Epithelial cell of prostate (primary cell): ENCODE measurements around the gene TXNL4A.
"Not testable (repeated sequence)": the region's sequence is repeated elsewhere in the genome, so short reads cannot be mapped to it uniquely, and the experiment has no call there.

Experiments used
- DNase-seq: peaks from one replicate; pipeline ENCODE4 v3.0.0-alpha.2; 2011; ENCODE audit warnings: low read depth, low spot score
- H3K27ac ChIP-seq: fragments of 450-650 bp; 2 replicates; pipeline ENCODE4 v1.5.1; 2017; ENCODE audit warnings: mild to moderate bottlenecking

Gene TXNL4A, protein sequence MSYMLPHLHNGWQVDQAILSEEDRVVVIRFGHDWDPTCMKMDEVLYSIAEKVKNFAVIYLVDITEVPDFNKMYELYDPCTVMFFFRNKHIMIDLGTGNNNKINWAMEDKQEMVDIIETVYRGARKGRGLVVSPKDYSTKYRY

DNA sequence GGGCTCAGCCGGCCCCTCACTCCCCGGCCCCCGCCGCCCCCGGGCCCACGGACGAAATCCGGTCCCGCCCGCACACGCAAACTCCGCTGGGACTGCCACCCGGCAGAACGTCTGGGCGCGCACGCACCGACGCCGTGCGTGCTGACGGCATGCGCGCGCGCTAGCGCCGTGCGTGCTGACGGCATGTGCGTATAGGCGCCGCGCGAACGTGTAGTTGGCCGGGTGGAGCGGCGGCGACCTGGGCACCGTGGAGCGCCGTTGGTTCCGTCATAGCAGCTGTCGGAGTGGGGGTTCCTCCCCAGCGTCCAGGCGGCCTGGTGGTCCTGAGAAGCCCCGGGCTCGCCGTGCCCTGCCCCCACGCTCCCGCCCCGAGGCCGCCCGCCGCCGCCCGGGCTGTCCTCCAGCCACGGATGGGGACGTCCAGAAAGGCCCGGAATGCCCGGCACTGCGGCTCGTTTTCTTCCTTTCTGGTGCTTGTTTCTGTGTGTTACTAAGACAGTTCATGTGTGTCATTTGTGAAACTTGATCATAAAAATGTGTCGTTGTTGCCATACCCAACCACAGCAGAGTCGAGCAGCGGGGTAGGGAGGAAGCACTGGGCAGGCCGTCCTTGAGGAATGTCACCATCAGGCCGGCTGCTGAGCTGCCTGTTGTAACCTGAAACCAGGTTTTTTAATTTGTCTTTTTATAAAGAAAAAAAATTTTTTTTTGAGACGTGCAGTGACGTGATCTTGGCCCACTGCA lies at the start of gene TXNL4A:
Gene TXNL4A (minus strand): TSS at position 113 of the 744 bp plus-strand sequence. CDS start 171 bp downstream, outside the sequence.
- peak within 1 kb of the TSS; percentile 80 for H3K27ac ChIP-seq

DNA sequence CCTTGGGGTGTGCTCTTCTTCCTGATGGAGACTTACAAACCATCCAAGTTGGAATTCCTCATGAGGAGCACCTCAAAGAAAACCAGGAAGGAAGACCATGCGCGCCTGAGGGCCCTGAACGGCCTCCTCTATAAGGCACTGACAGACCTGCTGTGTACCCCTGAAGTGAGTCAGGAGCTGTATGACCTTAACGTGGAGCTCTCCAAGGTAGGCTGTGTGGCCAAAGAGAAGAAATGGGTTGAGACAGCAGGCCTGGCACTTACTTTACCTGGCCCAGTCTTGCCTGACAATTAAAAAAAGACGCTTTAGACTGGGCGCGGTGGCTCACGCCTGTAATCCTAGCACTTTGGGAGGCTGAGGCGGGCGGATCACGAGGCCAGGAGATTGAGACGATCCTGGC lies 48.9 kb upstream of the TXNL4A start:
- DNase-seq, result no peak
- no peak overlapping the region for H3K27ac ChIP-seq

More for the DNA sequence above, at the start of gene TXNL4A:
- peak; percentile 50 for DNase-seq

DNA sequence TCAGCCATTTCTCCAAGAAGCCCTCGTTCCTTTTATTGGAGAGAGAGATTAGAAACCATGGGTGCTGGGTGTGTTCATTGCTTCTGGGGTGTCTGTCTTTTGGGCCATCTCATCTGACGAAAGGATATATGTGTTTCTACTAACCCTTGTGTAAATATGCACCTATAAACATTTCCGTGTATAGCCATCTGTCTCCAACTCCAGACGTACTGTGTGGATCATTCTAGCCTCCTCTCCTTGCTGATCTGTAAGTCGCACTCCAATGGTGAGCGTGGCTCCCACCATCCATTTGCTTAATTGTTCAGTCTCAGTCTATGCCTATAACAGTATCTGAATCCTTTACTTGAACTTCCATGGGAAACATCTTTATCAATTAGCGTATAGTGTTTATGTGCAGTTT lies 47.6 kb upstream of the TXNL4A start:
- no peak for DNase-seq
- H3K27ac ChIP-seq, result no peak overlapping the region

DNA sequence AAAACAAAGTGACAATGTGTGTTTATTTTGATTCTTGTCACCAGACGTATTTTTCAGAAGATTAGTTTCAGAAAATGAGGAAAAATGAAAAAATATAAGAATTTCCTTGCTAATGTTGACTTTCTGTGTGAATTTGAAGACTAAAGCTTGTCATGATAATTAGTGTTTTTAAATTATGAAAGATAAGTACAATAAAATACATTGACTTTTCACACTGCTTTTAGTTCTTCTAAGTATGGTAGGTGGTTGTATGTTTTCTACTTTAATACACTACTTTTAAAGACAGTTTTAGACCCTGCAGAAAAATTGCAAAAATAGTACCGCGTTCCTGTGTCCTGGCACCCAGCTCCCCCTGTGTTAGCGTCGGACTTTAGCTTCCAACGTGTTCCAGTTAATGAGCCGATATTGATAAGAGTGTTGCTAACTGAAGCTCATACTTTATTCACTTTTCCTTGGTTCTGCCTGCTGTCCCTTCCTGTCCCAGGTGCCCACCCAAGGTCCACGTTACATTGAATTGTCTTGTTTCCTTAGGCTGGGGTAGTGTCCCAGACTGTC lies 46.6 kb upstream of the TXNL4A start:
- peak overlapping the region; percentile 60 for H3K27ac ChIP-seq
- DNase-seq, result no peak

DNA sequence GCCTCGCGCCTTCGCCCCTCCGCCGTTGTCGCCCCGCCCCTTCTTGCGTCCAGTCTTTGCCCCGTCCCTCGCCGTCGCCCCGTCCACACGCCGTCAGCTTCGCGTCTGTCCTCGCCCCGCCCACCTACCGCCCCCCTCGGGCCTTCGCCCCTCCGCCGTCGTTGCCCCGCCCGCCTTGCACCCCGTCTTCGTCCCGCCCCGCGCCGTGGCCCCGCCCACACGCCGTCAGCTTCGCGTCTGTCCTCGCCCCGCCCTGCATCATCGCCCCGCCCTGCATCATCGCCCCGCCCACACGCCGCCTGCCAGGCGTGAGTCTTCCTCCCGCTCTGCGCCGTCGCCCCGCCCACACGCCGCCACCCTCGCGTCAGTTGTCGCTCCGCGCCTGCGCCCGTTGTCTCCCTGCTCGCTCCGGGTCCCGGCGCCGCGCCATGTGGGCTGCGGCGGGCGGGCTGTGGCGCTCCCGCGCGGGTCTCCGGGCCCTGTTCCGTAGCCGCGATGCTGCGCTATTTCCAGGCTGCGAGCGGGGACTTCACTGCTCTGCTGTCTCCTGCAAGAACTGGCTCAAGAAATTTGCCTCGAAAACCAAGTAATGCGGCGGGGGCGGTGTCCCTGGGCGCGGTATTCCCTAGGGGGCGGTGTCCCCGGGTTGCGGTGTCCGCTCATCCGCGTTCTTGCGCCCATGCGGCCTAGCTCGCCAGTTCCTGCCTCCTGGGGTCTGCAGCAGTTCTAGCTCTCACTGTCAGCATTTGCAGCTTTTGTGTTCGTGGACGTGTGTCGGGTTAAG lies 45.9 kb upstream of the TXNL4A start, which contains the start of gene RBFA:
Gene RBFA (plus strand): TSS at position 367 of the 784 bp plus-strand sequence. CDS start 62 bp downstream, at position 429.
- H3K27ac ChIP-seq, result peak within 1 kb of the TSS; percentile 60
- peak; percentile 83 for DNase-seq

DNA sequence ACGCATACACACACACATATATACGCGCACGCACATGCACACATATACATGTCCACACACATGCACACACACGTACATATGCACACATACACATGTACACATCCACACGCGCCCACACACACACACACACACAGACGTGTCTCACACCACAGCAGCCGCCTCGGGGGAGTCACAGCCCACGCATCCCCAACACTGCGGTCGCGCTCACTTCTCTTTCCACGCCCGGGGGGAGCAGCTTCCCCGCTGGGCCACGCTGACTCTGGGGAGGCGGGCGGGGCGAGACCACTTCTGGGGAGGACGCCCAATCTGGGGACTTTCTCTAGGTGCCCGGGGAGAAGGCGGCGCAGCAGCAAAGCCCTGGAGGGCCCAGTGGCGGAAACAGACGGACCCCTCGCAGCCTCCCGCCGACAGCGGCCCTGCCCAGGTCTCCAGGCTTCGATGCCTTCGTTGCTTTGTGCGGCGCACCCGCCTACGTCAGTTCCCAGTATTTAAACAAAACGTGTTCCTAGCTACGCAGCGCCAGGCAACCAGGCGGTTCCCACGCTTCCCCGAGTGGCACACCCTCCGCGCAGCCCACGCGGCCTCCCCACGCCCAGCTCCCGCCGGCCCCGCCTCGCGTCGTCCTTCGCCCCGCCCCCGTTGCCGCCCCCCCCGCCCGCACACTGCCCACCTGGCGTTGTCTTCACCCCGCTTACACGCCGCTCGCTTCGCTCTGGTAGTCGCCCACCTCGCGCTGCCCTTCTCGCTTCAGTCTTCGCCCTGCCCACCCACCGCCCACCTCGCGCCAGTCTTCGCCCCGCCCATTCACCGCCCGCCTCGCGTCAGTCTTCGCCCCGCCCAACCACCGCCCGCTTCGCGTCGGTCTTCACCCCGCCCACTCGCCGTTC lies 45.1 kb upstream of the TXNL4A start:
- DNase-seq, result no peak
- peak overlapping the region; percentile 60 for H3K27ac ChIP-seq

DNA sequence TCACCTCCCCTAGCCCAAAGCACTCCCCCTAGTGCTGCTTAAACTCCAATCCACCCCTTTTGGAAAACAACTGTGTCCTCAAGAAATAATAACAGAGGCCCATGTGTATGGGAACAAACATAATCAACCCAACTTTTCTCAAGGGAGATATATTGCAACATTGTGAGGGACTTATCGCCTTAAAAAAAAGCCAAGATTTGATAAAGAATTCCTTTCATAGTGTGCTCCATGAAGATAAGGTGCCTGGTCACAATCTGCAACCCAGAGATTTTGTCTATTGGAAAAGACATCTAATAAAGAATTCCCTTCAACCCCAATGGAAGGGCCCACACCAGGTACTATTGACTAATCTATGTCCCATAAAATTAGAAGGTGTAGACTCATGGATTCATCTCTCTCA lies 41.3 kb upstream of the TXNL4A start:
- no peak overlapping the region for H3K27ac ChIP-seq
- no peak for DNase-seq

DNA sequence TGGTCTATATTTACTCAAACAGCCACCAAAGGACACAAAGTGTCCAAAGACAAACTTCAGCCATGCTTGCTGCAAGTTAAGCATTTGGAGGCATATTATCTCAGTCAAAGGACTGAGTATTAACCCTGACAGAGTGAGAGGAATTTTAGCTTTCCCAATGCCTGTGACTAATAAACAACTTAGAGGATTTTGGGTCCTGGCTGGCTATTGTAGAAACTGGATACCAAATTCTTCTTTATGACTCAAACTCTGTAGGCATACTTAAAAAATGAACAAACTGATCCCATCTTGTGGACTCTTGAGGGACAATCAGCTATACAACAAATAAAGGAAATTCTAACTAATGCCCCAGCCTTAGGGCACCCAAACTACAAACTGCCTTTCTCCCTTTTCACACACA lies 39.4 kb upstream of the TXNL4A start:
- not testable (repeated sequence) for DNase-seq, H3K27ac ChIP-seq

DNA sequence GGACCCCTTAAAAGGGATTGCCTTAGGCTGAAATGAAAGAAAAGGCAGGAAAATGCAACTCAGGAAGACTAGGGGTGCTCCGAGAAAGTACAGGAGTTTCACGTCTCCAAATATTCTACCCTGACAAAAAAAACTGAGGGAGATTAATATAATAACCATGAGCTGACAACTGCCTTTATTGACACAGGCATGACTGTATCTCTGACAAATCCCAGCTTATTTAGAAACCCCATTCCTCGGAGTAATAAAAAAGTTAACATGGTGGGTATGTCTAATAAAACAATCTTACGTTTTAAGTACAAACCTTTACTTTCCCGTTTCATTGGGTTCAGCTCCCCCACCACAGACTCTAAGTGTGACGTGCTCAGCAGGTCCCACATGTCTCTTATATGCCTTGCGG lies 38.0 kb upstream of the TXNL4A start:
- no peak overlapping the region for H3K27ac ChIP-seq
- no peak for DNase-seq

DNA sequence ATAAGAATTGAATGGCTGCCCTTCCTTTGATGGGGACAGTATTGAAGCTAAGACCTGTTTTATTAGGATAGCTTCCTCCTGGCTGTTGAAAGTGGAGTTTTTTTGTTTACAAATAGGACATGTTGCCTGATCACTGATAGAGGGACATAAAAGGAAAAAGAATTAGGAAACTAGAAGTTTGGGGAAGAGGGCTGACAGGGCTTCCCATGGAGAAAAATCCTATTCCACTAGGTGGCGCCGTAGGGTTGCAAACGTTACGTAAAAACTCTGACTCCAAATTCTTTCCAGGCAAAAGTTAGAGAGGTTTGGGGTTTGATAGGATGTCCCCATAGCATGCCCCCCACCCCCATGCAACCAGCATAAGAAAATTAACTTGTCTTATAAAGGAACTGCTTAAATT lies 34.8 kb upstream of the TXNL4A start:
- H3K27ac ChIP-seq, result no peak overlapping the region
- DNase-seq, result no peak

DNA sequence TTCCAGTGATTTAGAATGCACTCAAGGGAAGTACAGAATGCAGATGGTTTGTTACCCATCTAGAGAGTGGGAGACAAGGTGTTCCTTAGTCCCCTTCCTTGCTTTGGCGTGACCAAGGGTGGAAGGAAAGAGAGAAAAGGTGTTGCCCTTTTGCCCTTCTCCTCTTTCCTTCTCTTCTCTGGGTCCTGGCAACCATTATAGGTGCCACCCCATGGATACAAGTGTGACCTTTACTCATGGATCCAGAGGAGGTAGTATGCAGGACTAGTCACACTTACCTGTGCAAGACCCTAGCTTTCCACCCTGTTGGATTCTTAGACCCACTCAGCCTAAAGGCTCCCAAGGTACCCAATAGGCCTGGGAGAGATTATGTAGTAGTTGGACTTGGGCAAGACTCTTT lies 34.2 kb upstream of the TXNL4A start:
- H3K27ac ChIP-seq, result no peak overlapping the region
- no peak for DNase-seq

DNA sequence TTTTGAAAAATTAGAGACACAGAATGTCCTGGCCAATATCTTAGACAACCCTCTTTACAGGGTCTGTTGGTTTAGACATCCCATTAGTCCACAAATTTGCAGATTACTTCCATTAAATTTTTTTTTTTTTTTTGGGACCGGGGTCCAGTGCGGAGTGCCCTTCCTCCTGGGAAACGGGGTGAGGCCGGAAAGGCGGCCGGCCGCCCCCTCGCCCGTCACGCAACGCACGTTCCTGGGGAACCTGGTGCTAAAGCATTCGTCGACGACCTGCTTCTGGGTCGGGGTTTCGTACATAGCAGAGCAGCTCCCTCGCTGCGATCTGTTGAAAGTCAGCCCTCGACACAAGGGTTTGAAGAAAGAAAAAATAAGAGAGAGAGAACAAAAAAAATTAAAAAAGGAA lies 24.4 kb upstream of the TXNL4A start:
- no peak for DNase-seq
- H3K27ac ChIP-seq, result no peak overlapping the region

DNA sequence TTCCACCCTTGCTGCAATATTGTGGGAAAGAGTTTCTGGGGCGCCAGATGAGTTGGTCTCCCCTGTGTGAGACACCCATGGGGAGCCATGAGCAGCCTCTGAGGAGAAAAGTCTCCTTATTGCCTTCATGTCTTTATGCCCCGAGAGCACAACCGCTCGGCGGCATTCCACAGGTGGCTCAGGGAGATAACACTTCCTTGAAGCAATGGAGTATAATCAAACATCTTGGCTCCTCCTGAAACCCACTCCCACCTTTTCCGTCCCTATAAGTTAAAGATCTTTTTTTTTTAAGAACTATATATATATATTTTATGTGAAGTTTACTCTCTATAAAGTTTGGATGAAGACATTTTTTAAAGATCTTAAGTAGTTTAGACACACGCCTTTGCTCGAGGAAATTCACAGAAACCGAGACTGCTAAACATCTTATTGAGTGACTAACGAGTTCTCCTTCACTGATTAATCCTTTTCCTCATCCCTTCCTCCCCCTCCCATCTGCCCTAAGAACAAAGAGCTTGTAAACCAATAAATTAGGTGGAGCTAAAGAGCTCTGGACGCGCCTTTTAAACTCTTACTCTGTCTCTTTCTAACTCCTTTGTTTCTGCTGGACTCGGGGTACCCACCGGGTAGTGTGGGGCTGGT lies 23.3 kb upstream of the TXNL4A start:
- peak overlapping the region; percentile 27 for H3K27ac ChIP-seq
- not testable (repeated sequence) for DNase-seq

DNA sequence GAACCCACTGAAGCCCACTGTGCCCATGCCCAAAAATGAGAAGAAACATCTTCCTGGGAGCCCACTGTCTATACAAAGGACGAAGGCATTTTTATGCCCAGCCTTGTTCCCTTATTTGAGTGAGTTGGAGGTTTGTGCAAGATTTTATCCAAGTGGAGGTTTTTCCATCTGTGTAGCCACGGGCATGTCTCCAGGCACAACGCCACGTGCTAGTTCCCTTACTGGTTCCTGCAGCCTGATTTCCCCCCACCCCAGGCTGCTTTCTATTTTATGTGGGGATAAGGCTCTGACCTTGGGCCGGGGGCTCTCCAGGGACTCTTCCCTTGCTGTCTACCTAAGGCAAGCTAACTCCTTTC lies 22.2 kb upstream of the TXNL4A start:
- no peak overlapping the region for H3K27ac ChIP-seq
- no peak for DNase-seq

DNA sequence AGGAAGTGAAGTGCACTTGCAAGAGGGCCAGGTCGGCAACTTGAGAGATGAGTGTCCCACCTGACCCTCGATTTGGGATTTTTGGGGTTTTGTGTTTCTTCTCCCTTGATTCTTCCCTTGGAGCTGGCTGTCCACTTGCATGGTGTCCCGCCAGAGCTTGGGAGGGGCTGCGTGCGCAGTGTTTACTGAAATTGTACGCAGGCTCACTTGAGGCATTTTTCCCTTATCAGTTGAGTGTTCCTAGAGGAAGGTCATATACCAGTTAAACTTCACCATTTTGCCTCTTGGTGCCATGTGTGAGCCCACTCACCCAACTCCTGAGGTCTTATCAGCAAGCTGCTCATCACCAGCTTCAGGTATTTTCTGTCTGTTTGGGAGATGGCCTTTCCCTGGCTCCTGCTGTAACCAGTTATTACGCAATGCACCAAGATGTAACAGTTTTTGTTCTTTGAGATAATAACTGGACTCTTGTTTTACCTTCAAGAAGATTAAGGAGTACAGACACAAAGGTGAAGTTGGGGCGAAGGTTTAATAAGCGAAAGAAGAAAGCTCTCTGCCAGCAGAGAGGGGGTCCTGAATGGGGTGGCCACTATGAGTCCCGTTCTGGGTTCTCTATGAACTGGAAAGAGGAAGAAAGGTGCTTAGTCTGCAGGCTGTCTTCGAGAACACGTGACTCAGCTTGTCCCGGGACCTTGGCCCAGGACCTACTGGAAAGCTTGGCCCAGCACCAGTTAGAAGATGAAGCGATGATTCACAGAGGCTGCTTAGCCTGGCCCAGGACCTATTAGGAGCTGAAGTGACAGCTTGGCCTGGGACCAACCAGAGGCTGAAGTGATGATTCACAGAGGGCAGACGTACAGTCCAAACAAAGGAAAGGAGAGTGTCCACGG lies 21.5 kb upstream of the TXNL4A start:
- no peak overlapping the region for H3K27ac ChIP-seq
- DNase-seq, result peak; percentile 72

DNA sequence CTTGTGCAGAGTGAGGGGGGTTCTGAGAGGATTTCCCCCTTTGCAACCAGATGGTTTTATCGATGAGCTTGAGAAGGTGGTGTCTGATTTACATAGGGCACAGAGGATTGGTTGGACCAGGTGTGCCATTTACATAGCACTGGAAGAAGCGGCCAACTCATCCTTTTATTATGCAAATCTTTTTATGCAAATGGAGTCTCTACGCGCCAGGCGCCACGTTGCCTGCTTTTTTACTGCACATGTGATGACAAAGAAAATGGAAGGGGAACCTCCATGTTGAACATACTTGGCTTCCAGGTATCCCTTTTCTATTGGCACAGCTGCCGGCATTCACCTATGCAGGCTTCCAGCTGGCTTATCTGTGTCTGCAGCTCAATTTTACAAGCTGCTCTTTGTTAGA lies 18.4 kb upstream of the TXNL4A start:
- H3K27ac ChIP-seq, result no peak overlapping the region
- no peak for DNase-seq

DNA sequence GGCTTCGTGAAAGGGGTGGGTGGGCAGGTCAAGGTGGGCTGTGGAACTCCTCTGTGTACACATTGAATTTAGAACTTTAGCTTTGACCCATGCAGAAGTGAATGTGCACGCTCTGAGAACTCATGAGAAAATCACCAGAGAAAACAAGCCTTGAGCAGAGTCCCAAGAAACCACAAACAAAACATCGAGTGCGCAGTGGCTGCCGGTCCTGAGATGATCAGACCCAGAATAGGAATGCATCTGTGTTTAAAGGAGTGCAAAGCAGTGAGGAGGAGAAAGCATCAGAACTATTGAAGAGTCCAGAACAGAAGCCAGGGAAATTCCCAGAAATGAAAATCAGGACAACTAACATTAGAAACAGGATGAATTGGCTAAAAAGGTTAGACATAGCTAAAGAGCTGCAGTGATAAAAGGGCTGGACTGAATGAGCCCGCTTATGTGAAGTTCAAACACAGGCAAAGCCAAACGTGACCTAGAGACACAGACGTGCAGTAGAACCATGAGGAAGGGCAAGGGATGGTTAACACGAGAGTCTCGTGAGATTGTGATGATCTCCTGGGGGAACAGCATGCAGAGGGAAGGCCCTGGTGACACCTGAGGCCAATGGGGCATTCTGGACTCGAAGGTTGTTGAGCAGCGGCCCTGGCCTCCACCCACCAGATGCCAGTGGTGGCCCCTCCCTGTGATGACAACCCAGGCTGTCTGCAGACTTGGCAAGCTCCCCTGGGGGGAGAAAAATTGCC lies 16.4 kb upstream of the TXNL4A start:
- H3K27ac ChIP-seq, result no peak overlapping the region
- DNase-seq, result no peak

DNA sequence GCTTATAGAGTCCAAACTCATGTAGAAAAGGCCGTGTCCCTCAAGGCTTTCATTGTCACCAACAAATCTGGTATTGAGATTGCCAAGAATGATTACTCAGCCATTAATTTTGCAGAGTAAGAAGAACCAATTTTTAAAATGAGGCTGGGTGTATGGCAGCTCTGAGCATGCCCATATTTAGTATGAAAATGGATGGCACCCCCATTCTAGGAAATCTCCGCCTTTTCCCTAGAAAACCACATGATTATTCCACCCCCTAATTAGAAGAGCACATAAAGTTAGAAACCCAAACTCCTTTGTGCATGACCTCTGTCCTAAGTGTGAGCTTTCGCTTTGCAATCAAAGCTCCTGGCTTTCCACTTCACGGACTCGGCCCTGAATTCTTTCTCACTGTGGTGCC lies 14.1 kb upstream of the TXNL4A start:
- no peak overlapping the region for H3K27ac ChIP-seq
- DNase-seq, result no peak
